ENCODE measurements around the gene PSME1.

Gene PSME1

DNA sequence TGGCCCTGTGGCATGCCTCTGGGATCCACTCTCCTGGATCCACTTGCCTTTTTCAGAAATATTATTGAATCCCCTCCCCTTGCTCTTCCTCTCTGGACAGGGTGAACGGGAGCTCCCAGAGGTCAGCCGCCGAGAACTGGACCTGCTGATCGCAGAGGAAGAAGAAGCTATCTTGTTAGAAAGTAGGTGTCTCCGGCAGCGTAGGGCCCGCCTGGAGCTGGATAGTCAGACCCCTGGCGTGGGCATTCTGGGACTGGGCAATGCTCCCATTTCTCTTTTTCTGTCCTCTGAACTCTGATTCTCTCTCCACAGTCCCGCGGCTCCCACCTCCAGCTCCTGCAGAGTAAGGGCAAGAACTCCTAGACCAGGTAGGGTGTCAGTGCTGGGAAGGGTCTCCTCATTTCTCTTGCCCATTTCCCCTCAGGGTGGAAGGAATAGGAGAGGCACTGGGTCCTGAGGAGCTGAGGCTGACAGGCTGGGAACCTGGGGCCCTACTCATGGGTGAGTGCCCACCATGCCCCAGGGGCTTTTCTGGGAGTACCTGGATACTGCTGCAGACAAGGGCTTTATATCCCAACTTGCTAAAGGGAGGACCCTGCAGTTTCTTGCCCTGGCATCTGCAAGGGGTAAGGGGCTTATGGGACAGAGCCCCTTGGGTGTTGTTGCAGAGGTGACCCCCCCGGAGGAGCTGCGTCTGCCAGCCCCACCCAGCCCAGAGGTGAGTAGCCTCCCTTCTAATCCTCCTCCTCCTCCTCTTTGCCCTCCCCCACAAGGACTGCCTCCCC, 41.2 kb downstream of the PSME1 start:
- no peak for DNase-seq

GRCh38 chr14:24177891-24178290, 41.9 kb downstream of the PSME1 start:
- no peak for DNase-seq

- DNase-seq = no peak
Observed at GRCh38 chr14:24178399-24179178, 42.6 kb downstream of the PSME1 start.

DNA sequence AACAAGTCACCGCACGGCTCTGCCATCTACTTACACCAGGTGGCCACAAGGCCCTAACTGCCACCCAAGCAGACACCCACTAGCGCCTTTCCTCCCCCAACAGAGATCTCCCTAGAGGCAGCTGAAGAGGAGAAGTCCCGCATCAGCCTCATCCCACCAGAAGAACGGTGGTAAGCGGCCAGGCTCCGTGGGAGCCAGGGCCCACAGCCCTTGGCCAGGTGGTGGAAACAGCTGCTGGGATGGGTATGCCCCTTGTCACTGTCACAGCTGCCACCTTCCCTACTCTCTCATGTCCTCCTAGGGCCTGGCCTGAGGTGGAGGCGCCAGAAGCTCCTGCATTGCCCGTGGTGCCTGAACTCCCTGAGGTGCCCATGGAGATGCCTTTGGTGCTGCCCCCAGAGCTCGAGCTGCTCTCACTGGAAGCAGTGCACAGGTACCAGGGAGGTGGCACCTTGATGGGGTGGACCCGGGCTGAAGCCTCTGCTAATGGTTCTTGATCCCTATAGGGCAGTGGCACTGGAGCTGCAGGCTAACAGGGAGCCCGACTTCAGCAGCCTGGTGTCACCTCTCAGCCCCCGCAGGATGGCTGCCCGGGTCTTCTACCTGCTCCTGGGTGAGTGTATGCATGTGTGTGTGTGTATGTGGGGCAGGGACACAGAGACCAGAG, 43.4 kb downstream of the PSME1 start:
- no peak for DNase-seq

- DNase-seq = no peak
Observed at GRCh38 chr14:24179961-24180796, 44.2 kb downstream of the PSME1 start.

DNA sequence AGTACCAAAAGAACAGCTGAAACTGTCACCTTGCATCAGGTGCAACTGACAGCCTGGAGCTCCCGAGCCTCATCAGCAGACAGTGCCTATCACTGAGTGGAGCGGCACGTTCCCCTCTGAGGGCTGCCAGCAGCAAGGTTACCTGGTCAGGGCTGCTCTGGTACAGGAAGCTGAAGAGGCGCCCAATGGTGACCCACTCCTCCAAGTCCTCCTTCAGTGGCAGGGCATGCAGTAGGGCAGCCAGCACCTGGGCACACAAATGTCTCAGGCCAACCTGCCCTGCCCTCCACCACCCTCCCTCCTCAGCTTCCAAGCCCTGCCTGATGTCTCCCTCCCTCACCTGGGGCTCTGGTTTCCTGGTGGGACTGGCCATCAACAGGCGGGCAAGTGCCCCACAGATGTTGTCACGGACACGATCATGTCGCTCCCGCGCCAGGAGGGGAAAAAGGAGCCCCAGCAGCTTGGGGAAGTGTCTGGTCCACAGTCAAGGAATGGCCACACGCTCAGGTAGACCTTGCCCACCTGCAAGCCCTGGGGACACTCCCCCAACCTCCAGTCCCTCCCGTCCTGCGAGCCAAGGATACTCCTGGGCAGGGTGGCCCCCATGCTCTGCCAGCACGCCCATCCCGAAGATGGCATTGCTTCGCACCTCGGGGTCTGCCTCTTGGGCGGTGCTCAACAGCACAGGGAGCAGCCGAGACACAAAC, 45.5 kb downstream of the PSME1 start:
- DNase-seq = no peak

GRCh38 chr14:24182110-24182882, 46.3 kb downstream of the PSME1 start:
- no peak for DNase-seq

DNA sequence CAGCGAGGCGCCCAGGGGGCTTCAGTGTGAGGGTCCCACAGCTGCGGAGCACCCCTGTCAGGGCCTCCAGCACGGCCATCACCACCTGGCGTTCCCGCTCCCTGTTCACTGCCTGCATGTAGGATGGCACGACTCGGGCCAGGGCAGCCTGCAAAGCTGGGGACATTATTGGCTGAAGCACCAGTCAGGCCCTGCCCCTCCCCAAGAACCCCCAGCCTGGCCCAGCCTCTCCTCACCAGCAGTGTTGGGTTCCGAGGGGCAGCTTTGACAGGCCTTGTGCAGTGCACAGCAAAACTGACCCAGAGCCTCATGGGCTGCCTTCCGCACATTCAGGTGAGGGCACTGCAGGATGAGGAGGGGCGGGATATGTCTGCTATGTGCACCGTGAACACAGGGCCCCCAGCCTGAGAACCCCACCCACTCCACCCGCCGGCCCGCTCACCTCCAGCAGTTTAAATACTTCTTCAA, 47.1 kb downstream of the PSME1 start:
- DNase-seq = no peak

DNA sequence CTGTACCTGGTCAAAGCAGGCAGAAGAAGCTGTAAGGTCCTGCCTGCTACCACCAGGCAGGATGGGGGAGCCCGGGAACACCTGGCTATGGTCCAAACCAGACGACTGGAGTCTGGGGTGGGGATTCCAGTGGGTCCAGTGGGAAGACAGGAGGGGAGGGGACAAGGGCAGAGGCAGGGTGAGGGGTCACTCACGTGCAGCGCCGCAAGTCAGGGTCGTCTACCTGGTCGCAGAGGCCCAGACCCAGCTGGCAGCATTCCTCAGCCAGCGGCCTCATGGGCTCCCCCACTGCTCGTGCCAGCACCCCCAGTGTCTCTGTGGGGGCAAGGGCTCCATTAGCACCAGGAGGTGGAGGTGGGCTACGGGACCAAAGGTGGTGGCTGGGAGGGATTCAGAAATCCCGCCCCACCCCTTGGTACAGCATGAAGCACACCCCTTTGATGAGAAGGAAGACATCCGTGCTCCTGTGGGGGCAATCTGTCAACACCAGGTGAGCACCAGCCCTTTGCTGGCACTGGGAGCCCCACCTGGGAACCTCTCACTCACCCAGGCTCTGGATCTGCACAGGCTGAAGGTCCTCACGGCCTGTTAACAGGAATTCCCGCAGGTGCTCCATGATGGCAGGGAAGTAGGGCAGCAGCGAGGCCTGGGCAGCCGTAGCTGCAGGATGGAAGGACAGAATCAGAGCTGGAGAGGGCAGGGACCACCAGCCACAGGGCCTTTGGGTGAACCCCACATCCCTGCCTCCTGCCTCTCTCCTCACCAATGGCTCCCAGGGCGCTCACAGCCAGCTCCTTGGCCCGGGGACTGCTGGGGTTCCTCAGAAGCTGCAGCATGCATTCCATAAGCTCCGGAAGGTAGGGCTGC, 48.3 kb downstream of the PSME1 start:
- DNase-seq = no peak

- DNase-seq = no peak
Observed at GRCh38 chr14:24185026-24185425, 49.0 kb downstream of the PSME1 start.

- no peak for DNase-seq
Observed at GRCh38 chr14:24185741-24186140, 49.7 kb downstream of the PSME1 start.

DNA sequence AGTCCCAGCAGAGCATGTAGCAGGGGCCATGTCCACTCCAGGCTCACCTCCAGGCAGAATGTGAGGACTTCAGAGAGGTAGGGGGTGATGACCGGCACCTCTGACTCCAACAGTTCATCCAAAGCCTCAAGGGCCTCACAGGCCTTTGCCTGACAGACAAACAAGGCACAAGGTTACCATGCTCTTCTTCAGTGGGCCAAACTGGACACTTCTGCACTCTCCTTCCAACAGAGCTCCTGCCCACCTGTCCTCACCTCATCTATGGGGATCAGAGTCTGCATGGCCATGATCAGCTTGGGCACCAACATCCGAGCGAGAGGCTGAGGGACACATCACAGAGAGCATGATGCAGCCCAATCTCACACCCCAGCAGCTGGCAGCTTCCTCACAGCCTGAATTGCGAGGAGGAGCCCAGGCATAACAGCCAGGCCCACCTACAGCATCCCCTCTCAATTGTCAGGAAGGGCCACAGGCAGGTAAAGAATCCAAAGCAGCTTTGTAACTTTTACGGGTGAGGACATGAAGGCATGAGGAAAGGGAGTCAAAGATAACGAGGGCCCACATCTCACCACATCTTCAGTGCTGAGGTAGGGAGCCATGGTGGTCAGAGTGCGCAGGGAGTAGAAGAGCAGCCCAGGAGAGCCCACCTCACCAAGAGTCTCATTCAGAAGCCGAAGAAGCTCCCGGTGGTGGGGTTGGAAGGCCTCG, 51.0 kb downstream of the PSME1 start:
- DNase-seq = no peak

DNA sequence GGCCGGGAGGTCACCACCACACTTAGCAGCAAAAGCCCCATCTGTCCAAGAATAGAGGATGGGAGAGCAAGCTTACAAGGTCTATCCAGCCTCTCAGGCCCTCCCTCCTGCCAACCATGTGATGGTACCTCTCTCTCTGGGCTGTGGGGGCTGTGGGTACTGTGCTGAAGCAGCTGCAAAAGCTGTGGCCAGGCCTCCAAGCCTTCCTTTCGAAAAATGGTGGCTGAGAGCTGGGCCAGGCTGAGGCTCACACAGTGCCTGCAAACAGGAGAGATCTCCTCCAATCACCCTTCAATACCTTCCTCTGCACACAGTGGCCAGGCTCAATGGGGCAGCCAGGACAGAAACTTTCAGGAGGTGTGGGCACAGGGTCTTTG, 51.5 kb downstream of the PSME1 start:
- no peak for DNase-seq
